ENCODE results near the gene BDKRB2.
A peak's percentile ranks its signal among the peaks of the same experiment; 100 is the strongest.
"Not testable (repeated sequence)": the region's sequence is repeated elsewhere in the genome, so short reads cannot be mapped to it uniquely, and the experiment has no call there.

Gene BDKRB2

GRCh38 chr14:96229315-96229714 is 24.7 kb downstream of the BDKRB2 start:
- DNase-seq = no peak

GRCh38 chr14:96231056-96231455 is 26.4 kb downstream of the BDKRB2 start:
- DNase-seq = no peak

GRCh38 chr14:96231526-96232130 is 27.0 kb downstream of the BDKRB2 start:
- no peak for DNase-seq

- DNase-seq = no peak
Observed at GRCh38 chr14:96232506-96232905, 27.9 kb downstream of the BDKRB2 start.

- DNase-seq = no peak
Observed at GRCh38 chr14:96233661-96234060, 29.0 kb downstream of the BDKRB2 start.

GRCh38 chr14:96235426-96235825 is 30.8 kb downstream of the BDKRB2 start:
- no peak for DNase-seq

GRCh38 chr14:96237641-96238040 is 33.0 kb downstream of the BDKRB2 start:
- peak; percentile 52 for DNase-seq

GRCh38 chr14:96238676-96239265 is 34.1 kb downstream of the BDKRB2 start:
- DNase-seq = no peak

- no peak for DNase-seq
Observed at GRCh38 chr14:96239711-96240141, 35.1 kb downstream of the BDKRB2 start.

- no peak for DNase-seq
Observed at GRCh38 chr14:96240641-96241040, 36.0 kb downstream of the BDKRB2 start.

GRCh38 chr14:96242126-96242525 is 37.5 kb downstream of the BDKRB2 start:
- DNase-seq = no peak

GRCh38 chr14:96243785-96244184 is 39.1 kb downstream of the BDKRB2 start:
- DNase-seq = no peak

- not testable (repeated sequence) for DNase-seq
Observed at GRCh38 chr14:96245074-96245473, 40.4 kb downstream of the BDKRB2 start.

GRCh38 chr14:96245710-96246538 is 41.3 kb downstream of the BDKRB2 start:
- no peak for DNase-seq

- DNase-seq = no peak
Observed at GRCh38 chr14:96246539-96246847, 41.9 kb downstream of the BDKRB2 start.

GRCh38 chr14:96247031-96247430 is 42.4 kb downstream of the BDKRB2 start:
- DNase-seq = no peak

GRCh38 chr14:96249029-96249428 is 44.4 kb downstream of the BDKRB2 start:
- no peak for DNase-seq

- DNase-seq = no peak
Observed at GRCh38 chr14:96250485-96250884, 45.8 kb downstream of the BDKRB2 start.

- DNase-seq = no peak
Observed at GRCh38 chr14:96251656-96252155, 47.1 kb downstream of the BDKRB2 start.

- no peak for DNase-seq
Observed at GRCh38 chr14:96252323-96252998, 47.8 kb downstream of the BDKRB2 start.

GRCh38 chr14:96252999-96253539 is 48.4 kb downstream of the BDKRB2 start:
- DNase-seq = no peak

GRCh38 chr14:96254687-96255086 is 50.0 kb downstream of the BDKRB2 start:
- no peak for DNase-seq

Measured in NCI-H446 treated with DMSO at 0.1 percent for 48 hours (cell line).